ENCODE measurements around the gene PIGW.

DNA sequence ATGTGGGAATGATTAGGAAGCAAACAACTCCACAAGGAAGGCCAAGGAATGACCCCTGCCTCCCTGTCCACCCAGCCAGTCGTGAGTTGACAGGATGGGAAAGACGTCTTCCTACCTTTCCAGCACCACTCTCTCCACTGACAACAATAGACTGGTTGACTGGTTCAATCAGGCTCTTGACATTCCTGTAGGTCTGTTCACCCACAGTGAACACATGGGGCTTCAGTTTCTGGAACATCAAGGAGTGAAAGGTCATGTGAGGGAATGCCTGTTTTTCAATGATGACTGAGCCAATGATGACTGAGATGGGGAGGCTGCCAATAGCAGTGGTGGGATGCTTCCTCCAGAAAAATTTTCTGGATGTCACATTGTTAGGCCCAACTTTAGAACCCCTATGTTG lies 9.7 kb upstream of the PIGW start:
- no peak for TF ChIP-seq CHD1 (IDR thresholded peaks at IDR 0.05; ENCODE audit: low read depth, low read length)
- TF ChIP-seq, protein P1, sequence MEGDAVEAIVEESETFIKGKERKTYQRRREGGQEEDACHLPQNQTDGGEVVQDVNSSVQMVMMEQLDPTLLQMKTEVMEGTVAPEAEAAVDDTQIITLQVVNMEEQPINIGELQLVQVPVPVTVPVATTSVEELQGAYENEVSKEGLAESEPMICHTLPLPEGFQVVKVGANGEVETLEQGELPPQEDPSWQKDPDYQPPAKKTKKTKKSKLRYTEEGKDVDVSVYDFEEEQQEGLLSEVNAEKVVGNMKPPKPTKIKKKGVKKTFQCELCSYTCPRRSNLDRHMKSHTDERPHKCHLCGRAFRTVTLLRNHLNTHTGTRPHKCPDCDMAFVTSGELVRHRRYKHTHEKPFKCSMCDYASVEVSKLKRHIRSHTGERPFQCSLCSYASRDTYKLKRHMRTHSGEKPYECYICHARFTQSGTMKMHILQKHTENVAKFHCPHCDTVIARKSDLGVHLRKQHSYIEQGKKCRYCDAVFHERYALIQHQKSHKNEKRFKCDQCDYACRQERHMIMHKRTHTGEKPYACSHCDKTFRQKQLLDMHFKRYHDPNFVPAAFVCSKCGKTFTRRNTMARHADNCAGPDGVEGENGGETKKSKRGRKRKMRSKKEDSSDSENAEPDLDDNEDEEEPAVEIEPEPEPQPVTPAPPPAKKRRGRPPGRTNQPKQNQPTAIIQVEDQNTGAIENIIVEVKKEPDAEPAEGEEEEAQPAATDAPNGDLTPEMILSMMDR (IDR thresholded peaks at IDR 0.05 in 2 of 3, conservative IDR thresholded peaks at IDR 0.05 in 1 of 3; ENCODE audit: control insufficient read depth in 2 of 3, extremely low read depth in 1 of 3, insufficient read depth in 1 of 3, low read depth in 3 of 3, low read length in 3 of 3), result no peak
- no peak for TF ChIP-seq PAX5 (IDR thresholded peaks at IDR 0.05; ENCODE audit: borderline replicate concordance, low read depth, low read length)
